Mesangial cell (primary cell): ENCODE results near the gene RASA4B. TPM values are rescaled to one million over a fixed set of nuclear protein-coding genes. Genes with fewer than 3 reads are reported as not detected.

Experiments
- total RNA-seq: library from RNA; depleted of rRNA; stranded (reverse); fragments of >200 nt; gene quantifications from 2 replicates; pipeline ENCODE4 v1.2.3, GENCODE V29; 2015

RASA4B gene
- total RNA-seq: 0.81 and 26.1 TPM in 2 replicates

DNA sequence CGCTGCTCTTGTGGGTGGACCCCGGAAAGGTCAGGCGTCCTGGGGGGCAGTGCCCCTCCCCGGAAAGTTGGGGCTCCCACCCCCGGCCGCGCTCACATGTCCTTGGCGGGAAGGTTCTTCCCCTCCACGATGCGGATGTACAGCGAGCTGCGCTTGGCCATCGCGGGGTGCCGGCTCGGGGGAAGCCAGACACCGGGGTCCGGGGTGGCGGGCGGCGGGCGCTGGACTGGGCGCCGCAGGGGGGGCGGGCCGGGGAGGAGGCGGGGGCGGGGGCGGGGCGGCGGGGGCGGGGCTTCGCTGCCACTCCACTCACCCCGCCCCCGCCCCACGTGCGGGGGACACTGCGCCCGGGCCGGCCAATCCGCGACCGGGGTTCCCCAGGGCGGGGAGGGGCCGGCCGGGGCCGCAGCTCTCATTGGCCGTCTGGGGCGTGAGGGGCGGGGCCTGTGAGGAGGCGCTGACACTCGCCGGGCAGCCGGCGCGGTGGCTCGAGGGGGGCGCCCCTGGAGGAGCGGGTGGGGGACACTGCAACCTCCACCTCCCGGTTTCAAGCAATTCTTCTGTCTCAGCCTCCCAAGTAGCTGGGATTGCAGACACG is at the start of gene RASA4B:
TSS of gene RASA4B (minus strand) at position 228 of the 598 bp plus-strand sequence. CDS start at position 161, 67 bp downstream.

DNA sequence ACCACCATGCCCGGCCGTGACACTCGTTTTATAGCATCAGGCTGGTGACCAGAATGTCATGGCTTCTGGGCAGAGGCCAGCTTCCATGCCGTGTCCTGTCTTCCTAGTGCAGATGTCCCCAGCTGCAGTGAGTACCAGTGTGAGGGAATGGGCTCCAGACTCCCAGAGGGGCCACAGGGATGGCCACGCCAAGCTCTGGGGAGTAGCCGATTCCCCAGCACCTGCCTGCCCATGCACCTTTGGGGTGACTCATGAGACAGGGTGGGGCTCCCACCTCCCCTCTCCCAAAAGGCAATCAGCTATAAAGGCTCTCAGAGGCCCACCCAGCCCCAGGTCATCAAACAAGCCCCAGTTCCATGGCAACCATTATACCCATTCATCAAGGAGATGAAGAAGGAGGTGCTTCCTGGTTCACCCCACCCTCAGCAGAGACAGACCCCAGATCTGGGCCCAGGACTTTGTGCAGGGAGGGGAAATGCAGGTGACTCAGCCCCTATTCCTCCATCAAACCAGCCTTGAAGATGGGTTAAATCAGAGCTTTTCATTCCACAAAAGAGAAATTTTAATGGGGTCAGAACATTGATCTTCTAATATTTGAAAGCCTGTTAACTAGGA is 33.3 kb upstream of the RASA4B start, which contains the start of gene SPDYE2:
TSS of gene SPDYE2 (plus strand) at position 419 of the 615 bp plus-strand sequence. CDS start 2,030 bp downstream, outside the sequence.

DNA sequence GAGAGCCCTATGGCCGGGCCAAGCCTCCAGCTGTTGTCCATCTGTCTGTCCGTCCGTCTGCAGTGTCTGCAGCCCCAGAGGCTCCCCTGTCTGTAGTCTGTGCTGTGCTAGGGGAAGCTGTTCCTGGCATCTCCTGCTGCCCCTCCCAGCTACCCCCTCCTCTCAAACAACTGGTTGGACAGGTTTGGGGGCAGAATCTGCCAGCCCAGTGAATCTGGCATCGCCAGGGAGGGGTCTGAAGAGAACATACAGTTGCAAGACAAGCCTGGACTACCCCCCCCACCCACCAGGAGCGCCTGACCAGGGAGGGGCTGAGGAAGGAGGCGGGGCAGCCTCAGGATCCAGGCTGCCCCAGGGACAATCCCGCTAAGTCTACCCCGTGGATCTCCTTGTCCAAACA is 26.0 kb upstream of the RASA4B start, which contains the start of gene UPK3BL2:
TSS of gene UPK3BL2 (minus strand) at position 101 of the 400 bp plus-strand sequence. CDS start at position 41, 60 bp downstream.

DNA sequence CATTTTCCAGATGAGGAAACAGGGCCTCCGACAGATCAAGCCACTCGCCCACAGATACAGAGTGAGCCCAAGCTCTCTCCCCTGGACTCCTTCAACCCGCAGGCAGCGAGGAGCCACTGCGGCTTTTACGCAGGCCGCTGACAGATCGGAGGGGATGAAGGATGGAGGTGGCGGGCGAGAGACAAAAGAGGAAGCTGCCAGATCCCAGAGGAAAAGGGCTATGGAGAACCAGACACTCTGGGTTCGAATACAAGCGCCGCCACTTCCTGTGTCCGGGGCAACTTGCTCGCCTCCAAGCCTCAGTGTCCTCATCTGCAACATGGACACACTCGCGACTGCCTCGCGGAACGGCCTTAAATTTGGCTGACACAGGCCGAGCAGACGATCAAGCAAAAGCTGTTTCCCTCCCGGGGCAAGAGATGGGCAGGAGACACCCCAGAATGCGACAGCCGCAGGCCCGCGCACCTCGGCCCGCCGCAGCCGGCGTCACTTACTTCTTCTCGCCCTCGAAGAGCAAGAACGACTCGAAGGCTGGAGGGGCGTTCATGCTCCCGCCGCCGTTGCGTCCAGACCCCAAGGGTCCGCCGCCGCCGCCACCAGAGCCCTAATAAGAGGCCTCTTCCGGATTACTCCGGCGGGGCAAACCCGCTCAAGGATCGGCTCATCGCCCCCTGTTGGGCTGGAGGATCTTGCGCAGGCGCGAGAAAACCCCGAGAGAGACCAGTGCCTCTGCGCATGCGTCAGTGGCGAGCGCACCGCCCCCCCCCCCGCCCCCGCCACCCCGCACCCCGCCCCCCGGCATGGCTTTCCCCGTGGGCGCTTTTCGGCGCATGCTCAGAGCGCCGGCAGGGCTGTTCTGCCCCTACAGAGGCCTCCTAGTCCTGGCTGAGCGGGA is 39.0 kb downstream of the RASA4B start, which contains the start of gene POLR2J:
TSS of gene POLR2J (minus strand) at position 609 of the 895 bp plus-strand sequence. CDS start at position 547, 62 bp downstream.

DNA sequence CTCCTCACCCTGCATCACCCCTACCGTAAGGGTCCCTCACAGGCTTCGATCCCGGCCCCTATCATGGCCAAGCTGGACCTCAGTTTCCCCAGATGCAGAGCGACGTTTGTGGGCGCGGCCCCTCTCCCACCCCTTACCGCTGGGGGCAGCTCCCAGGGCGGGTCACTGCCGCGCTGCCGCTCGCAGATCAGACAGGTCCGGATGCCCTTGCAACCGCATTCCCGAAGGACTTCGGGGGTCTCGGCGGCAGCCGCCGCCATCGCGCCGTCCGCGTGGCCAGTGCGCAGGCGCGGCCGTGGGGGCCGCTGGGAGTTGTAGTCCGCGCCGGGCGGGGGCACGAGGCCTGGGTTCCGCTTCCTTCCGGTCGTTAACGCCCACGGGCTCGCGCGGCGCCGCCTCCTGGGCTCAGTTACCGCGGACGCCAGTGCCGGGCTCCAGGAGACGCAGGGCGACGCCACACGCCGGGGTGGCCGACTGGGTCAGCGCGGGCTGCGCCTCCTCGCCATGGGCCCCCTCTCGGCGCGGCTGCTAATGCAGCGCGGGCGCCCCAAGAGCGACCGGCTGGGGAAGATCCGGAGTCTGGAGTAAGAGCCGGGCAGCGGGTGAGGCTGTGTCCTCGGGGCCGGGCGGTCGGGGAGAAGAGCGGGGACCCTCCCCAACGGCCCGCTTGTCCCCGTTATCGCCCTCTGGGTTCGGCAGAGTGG is 52.8 kb downstream of the RASA4B start, which contains the start of the genes ALKBH4 and LRWD1:
TSS of gene ALKBH4 (minus strand) at position 287 of the 704 bp plus-strand sequence. CDS start at position 260, 27 bp downstream.
TSS of gene LRWD1 (plus strand) at position 408 of the 704 bp plus-strand sequence. CDS start at position 505, 97 bp downstream.

DNA sequence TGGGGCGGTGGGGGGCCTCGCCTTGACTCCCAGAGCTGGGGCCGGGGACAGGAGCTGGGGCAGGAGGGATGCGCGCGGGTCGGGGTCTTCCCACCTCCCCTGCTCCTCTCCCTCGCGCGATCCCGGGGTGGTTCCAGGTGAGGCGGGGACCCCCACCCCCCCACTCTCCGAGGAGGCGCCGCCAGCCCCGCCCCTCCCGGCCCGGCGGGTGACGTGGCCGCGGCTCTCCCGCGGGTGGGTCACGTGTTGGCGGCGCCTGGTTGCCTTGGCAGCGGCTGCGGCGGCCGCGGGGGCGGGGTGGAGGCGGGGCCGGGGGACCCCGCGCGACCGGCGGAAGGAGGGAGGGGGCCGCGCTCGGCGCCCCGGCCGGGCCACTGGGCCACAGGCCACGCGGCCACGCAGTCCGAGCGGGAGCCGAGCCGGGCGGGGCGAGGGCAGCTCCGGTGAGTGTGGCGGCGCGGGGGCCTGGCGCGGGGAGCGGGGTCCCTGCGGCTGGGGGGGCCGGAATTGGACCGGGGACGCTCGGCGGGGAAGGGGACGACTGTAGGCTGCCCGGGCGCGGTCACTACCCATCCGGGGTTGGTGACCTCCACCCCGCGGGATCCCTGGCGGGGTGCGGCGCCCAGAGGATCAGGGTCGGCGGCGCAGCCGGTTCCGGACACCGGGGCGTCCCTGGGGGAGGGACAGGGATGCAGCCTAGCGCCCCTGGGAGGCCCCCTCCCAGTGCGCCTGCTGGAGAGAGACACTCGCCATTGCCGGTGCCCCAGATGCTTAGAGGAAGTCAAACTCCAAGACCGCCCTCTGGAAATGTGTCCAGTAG is 84.1 kb downstream of the RASA4B start, which contains the start of gene ORAI2:
TSS of gene ORAI2 (plus strand) at position 357 of the 820 bp plus-strand sequence. CDS start 5,382 bp downstream, outside the sequence.

Other genes starting within 250 kb of the RASA4B start
- gene SH2B2, start 230.9 kb downstream of the RASA4B start, total RNA-seq: 3.6 and 4.1 TPM in 2 replicates
- not detected in 2 replicates for gene SPDYE6, start 161.3 kb downstream of the RASA4B start, total RNA-seq
- 9.1 and 16.4 TPM in 2 replicates for gene PRKRIP1, start 121.4 kb downstream of the RASA4B start, total RNA-seq
- 60.6 and 61.8 TPM in 2 replicates for gene ORAI2, start 84.2 kb downstream of the RASA4B start, total RNA-seq
- gene ALKBH4, start 52.9 kb downstream of the RASA4B start, total RNA-seq: 22.2 and 27.6 TPM in 2 replicates
- gene LRWD1, start 52.8 kb downstream of the RASA4B start, total RNA-seq: 28.1 and 32.8 TPM in 2 replicates
- gene POLR2J, start 38.9 kb downstream of the RASA4B start, total RNA-seq: 50.3 and 62.1 TPM in 2 replicates
- gene UPK3BL2, start 25.9 kb upstream of the RASA4B start, total RNA-seq: 0.98 and 10.5 TPM in 2 replicates
- not detected in 2 replicates for gene SPDYE2, start 33.4 kb upstream of the RASA4B start, total RNA-seq
- 6.8 and 51.0 TPM in 2 replicates for gene POLR2J3, start 54.8 kb upstream of the RASA4B start, total RNA-seq
- gene RASA4, start 99.0 kb upstream of the RASA4B start, total RNA-seq: 3.4 and 16.2 TPM in 2 replicates
- 8.6 and 50.1 TPM in 2 replicates for gene UPK3BL1, start 125.0 kb upstream of the RASA4B start, total RNA-seq
- not detected in 2 replicates for gene SPDYE2B, start 132.5 kb upstream of the RASA4B start, total RNA-seq
- gene POLR2J2, start 153.9 kb upstream of the RASA4B start, total RNA-seq: 0.33 and 2.7 TPM in 2 replicates
- gene FAM185A, start 231.2 kb upstream of the RASA4B start, total RNA-seq: 7.2 and 8.1 TPM in 2 replicates